Suprapubic skin (tissue), 4 donors: ENCODE data around the gene MRPL9. TPM values are rescaled to one million over a fixed set of nuclear protein-coding genes. Genes with fewer than 3 reads are reported as not detected.
"Not testable (repeated sequence)": the region's sequence is repeated elsewhere in the genome, so short reads cannot be mapped to it uniquely, and the experiment has no call there.

Experiments used
- DNase-seq, 2 donors: peaks; one replicate each; pipeline ENCODE4 v3.0.0-alpha.2; 2019; ENCODE audit warnings: low spot score in 2 of 2
- H3K27ac ChIP-seq: fragments of 200-600 bp; sonication (generic); one replicate; pipeline ENCODE4 v1.5.1; 2019
- H3K27me3 ChIP-seq: fragments of 200-600 bp; sonication (generic); one replicate; pipeline ENCODE4 v1.5.1; 2019
- H3K36me3 ChIP-seq: fragments of 200-600 bp; sonication (generic); one replicate; pipeline ENCODE4 v1.5.1; 2019
- H3K4me1 ChIP-seq: fragments of 200-600 bp; sonication (generic); one replicate; pipeline ENCODE4 v1.5.1; 2019
- H3K4me3 ChIP-seq: fragments of 200-600 bp; sonication (generic); one replicate; pipeline ENCODE4 v1.5.1; 2019; ENCODE audit warnings: mild to moderate bottlenecking
- H3K9me3 ChIP-seq: fragments of 200-600 bp; sonication (generic); one replicate; pipeline ENCODE4 v1.5.1; 2019
- CTCF ChIP-seq, 2 donors: fragments of 200-600 bp in 1 of 2; fragments of 450-650 bp in 1 of 2; sonication (generic) in 1 of 2; IDR thresholded peaks; one replicate each; pipeline ENCODE4 v1.5.1; 2016 to 2019; ENCODE audit warnings: antibody characterized with exemption in 2 of 2, mild to moderate bottlenecking in 1 of 2, moderate library complexity in 1 of 2
- EP300 ChIP-seq: sonication (generic); formaldehyde crosslinking; IDR thresholded peaks from one replicate; pipeline ENCODE4 v1.6.1; 2017; ENCODE audit warnings: antibody characterized with exemption
- POLR2A ChIP-seq, 2 donors: fragments of 450-650 bp; IDR thresholded peaks; one replicate each; pipeline ENCODE4 v1.6.1; 2017; ENCODE audit warnings: antibody characterized with exemption in 2 of 2, mild to moderate bottlenecking in 2 of 2, moderate library complexity in 2 of 2
- POLR2AphosphoS5 ChIP-seq, 3 donors: sonication (generic); formaldehyde crosslinking; IDR thresholded peaks; one replicate each; pipeline ENCODE4 v1.6.1; 2017; ENCODE audit warnings: antibody characterized with exemption in 3 of 3
- WGBS: methylation state at CpG from one replicate; pipeline ENCODE4 v1.1.5; 2018; 5-methylcytosine and 5-hydroxymethylcytosine counted together
- total RNA-seq, 4 donors: library from RNA; depleted of rRNA; stranded (reverse); fragments of >200 nt; gene quantifications; one replicate each; pipeline ENCODE4 v1.1.0, GENCODE V29; 2016

MRPL9 gene
- total RNA-seq, 4 donors from 2014 or later = 52.8 to 77.5 (median 59.4) TPM

- Histone ChIP-seq H3K27me3 (no peaks in the 10 kb centered on the region), H3K4me3 (no peak overlapping the region), H3K27ac (no peak overlapping the region), H3K4me1 (no peaks in the 10 kb centered on the region), H3K9me3 (no peaks in the 10 kb centered on the region), H3K36me3 (peaks cover 29% of the 10 kb centered on the region)
- TF ChIP-seq CTCF (IDR thresholded peaks at IDR 0.05) = no peak
- no peak for TF ChIP-seq EP300
- TF ChIP-seq POLR2AphosphoS5 (IDR thresholded peaks at IDR 0.05) = no peak
- TF ChIP-seq POLR2A (IDR thresholded peaks at IDR 0.05) = no peak
- WGBS = 96% methylated on average over 7 of the region's 7 CpGs
- DNase-seq = no peak
Observed at GRCh38 chr1:151775894-151776664, 12.8 kb upstream of the MRPL9 start.

- 84% methylated on average over 3 of the region's 3 CpGs for WGBS
- Histone ChIP-seq H3K9me3 (no peaks in the 10 kb centered on the region), H3K4me1 (no peaks in the 10 kb centered on the region), H3K27ac (no peak overlapping the region), H3K4me3 (no peak overlapping the region), H3K27me3 (no peaks in the 10 kb centered on the region), H3K36me3 (peaks cover 26% of the 10 kb centered on the region)
- no peak for DNase-seq
- no peak for TF ChIP-seq CTCF (IDR thresholded peaks at IDR 0.05)
- TF ChIP-seq POLR2A (IDR thresholded peaks at IDR 0.05) = no peak
- TF ChIP-seq EP300 = no peak
- no peak for TF ChIP-seq POLR2AphosphoS5 (IDR thresholded peaks at IDR 0.05)
Observed at GRCh38 chr1:151774256-151774922, 11.1 kb upstream of the MRPL9 start.

- 60% methylated on average over 5 of the region's 5 CpGs for WGBS
- H3K9me3 ChIP-seq = no peaks in the 10 kb centered on the region
- no peaks in the 10 kb centered on the region for H3K27me3 ChIP-seq
- DNase-seq = no peak
- no peaks in the 10 kb centered on the region for H3K4me1 ChIP-seq
- no peak overlapping the region for H3K27ac ChIP-seq
- no peak for TF ChIP-seq CTCF (IDR thresholded peaks at IDR 0.05)
- no peak for TF ChIP-seq POLR2AphosphoS5 (IDR thresholded peaks at IDR 0.05)
- TF ChIP-seq POLR2A (IDR thresholded peaks at IDR 0.05) = no peak
- TF ChIP-seq EP300 = no peak
- peaks cover 26% of the 10 kb centered on the region for H3K36me3 ChIP-seq
- H3K4me3 ChIP-seq = no peak overlapping the region
Observed at GRCh38 chr1:151773702-151774101, 10.4 kb upstream of the MRPL9 start.

- not testable (repeated sequence) for H3K27ac ChIP-seq, H3K27me3 ChIP-seq, H3K4me3 ChIP-seq, H3K36me3 ChIP-seq, H3K9me3 ChIP-seq, H3K4me1 ChIP-seq, DNase-seq
- WGBS = 93% methylated on average over 17 of the region's 34 CpGs
Observed at GRCh38 chr1:151769270-151769669, 6.0 kb upstream of the MRPL9 start.

- H3K4me1 ChIP-seq = peaks cover 11% of the 10 kb centered on the region
- not testable (repeated sequence) for H3K27me3 ChIP-seq, DNase-seq, H3K9me3 ChIP-seq, H3K27ac ChIP-seq, H3K4me3 ChIP-seq, H3K36me3 ChIP-seq
- 35% methylated on average over 3 of the region's 7 CpGs for WGBS
Observed at GRCh38 chr1:151768351-151769066, 5.2 kb upstream of the MRPL9 start.

- Histone ChIP-seq H3K4me1 (peaks cover 18% of the 10 kb centered on the region), H3K27me3 (no peaks in the 10 kb centered on the region), H3K36me3 (peaks cover 27% of the 10 kb centered on the region), H3K27ac (peak overlapping the region; percentile 94), H3K9me3 (no peaks in the 10 kb centered on the region), H3K4me3 (peak overlapping the region; percentile 90)
- no peak for DNase-seq
- 49% methylated on average over 10 of the region's 10 CpGs for WGBS
- no peak for TF ChIP-seq CTCF (IDR thresholded peaks at IDR 0.05)
- no peak for TF ChIP-seq EP300
Observed at GRCh38 chr1:151763990-151764389, 694 bp upstream of the MRPL9 start.
